GM18873 (cell line): Measurements from ENCODE around the gene RGS4.
"Not testable (repeated sequence)": the region's sequence is repeated elsewhere in the genome, so short reads cannot be mapped to it uniquely, and the experiment has no call there.

ENCODE experiments used
- ATAC-seq: cut with Tn5 transposase; IDR thresholded peaks from one replicate; pipeline ENCODE4 v1.9.1; 2021; ENCODE audit warnings: mild to moderate bottlenecking, moderate library complexity, moderate number of reproducible peaks; ENCODE audit not compliant: unreplicated experiment, low FRiP score

Gene RGS4

DNA sequence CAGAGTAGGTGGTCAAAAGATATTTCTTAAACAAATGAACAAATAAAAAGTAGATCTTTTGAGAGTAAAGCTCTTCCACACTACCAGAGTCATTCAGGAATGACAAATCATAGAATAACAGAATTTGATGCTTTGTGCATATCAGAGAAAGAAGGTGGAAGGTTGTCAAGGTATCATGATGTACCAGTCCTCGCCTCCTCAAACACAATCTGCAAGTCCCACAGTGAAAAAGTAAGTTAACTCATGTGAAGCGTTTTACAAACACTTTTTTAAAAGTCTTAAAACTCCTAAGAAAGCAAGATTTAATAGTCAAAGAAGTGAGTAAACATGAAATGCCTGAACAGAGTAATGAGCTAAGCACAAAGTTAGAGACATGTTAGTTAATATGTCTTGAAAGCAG is 2.5 kb upstream of the RGS4 start:
- ATAC-seq, result no peak

GRCh38 chr1:163068716-163069115 is 445 bp upstream of the RGS4 start:
- no peak for ATAC-seq

DNA sequence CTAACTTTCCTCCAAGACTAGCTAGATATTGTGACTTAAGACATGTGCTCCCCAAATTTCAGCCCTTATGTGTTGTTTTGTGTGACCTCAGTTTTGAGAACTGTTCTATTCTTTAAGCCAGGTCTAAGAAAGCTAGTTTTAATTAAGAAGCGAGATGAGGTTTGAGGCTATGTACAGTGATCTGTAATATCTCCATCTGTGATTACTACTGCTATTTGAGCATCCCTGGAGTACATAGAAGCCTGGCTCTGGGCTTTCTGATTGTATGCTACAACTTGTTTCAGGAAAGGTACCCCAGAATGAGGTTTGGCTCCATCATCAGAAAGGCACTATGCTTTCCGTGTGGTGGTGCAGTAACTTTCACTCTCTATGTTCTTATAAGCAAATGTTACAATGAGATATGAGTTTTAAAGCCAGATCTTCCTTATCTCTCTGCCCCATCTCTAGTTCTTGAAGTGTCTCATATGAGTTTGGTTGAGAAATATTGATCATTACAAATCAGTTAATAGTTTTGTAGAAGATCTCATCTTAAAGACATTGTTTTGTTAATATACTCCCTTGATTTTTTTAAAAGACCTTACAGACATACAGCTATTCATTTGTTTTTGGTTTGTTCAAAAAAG is 605 bp downstream of the RGS4 start:
- ATAC-seq, result no peak

GRCh38 chr1:163071405-163072255 is 2.5 kb downstream of the RGS4 start:
- no peak for ATAC-seq

DNA sequence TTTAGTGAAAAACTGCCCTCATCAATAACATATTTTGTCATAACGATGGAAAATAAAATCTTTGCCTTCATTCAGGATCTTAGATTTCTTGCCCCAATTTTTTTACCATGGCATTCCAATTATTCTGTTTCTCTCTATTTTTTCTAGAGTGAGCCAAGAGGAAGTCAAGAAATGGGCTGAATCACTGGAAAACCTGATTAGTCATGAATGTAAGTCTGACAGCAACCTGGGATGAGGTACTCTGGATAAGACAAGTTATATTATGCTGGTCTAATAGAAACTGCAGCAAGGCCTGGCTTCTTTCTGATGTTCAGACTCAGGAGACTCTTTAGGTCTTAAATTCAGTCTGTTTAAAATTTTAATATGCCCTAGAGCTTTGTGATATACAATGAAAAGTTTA is 3.5 kb downstream of the RGS4 start:
- ATAC-seq, result no peak

GRCh38 chr1:163074004-163074403 is 4.8 kb downstream of the RGS4 start:
- no peak for ATAC-seq

GRCh38 chr1:163074716-163075284 is 5.6 kb downstream of the RGS4 start:
- no peak for ATAC-seq

DNA sequence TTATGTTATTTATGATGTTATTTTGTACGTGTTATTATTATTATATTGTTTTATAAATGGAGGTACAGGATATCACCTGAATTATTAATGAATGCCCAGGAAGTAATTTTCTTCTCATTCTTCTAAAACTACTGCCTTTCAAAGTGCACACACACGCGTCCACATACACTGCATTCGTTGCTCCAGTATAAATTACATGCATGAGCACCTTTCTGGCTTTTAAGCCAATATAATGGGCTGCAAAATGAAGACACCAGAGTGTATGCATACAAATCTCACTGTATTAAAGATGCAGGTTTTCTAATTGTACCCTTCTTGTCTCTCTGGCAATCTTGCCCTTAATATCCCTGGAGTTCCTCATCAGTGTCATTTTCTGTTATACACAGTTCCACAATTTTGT is 6.9 kb downstream of the RGS4 start:
- no peak for ATAC-seq

DNA sequence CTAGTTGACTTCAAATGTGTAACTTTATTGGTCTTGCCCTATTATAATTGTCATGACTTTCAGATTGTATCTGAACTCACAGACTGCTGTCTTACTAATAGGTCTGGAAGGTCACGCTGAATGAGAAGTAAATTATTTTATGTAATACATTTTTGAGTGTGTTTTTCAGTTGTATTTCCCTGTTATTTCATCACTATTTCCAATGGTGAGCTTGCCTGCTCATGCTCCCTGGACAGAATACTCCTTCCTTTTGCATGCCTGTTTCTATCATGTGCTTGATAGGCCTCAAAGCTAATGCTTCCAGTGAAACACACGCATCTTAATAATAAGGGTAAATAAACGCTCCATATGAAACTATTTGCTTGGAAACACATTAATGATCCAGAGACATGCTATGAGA is 7.3 kb downstream of the RGS4 start:
- no peak for ATAC-seq

DNA sequence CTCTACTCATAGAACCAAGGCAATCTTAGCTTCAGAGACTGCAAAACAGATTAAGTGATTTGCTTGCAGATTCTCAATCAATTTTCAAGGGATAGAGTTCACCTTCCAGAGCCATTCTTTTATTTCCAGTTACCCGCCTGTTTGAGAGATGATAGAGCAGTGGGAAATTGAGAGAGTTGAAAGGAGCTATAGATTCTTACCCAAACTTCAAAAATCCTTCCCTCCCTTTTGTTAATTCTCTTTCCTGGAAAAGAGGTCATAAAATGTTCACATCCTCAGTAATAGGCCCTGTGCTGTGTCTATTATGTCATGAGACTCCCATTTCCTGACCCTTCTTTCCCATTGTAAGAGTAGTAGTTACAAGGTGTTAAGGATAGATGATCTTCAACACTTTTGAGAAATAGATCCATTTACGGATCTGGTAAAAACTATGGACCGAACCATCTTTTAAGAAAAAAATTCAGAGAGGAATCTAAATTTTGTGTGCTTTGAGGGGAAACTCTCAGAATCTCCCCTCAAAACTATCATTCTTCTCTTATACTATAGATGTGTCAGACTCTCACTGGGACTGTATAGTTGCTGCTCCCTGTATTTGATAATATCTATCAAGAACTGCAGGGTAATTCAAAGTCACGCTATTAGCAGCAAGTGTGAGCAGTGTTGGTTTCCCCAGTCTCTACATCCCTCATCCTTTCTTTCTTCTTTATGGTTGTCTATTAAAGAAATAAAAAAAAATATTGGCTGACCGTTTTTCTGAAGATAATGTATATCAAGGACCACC is 8.0 kb downstream of the RGS4 start:
- no peak for ATAC-seq

DNA sequence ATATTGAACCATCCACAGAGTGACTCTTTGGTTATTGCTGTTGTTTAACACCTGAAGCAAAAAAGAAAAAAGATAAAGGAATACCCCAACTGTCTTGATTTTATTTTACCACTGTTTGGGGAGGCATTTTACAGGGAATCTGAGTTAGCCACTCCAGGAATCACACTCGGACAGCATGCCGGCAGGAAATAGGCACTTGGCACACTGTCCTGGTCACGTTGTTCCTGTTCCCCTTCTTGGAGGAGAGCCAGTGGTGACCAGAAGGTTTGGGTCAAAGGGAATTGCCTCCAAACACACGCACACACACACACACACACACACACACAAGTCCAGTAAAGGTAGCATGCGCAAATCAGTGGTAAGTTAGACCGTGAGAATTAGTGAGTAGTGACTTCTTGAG is 13.8 kb downstream of the RGS4 start:
- no peak for ATAC-seq

DNA sequence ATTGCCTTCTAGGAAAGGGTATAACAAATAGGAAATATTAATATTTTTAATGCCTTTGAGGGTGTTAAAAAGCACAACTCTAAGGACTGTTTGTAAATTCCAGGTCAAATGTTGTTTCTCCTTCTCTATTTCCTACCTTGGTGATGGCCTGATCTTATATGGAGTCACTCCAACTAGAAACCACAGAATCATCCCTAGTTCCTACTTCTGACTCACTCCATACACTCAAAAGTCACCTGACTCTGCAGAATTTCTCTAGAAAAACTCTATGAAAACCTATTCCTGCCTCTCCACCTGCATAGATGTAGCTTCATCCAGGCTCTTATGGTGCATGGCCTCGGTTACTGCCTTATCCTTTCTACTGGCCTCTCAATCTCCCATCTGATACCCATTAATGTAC is 14.5 kb downstream of the RGS4 start:
- no peak for ATAC-seq

DNA sequence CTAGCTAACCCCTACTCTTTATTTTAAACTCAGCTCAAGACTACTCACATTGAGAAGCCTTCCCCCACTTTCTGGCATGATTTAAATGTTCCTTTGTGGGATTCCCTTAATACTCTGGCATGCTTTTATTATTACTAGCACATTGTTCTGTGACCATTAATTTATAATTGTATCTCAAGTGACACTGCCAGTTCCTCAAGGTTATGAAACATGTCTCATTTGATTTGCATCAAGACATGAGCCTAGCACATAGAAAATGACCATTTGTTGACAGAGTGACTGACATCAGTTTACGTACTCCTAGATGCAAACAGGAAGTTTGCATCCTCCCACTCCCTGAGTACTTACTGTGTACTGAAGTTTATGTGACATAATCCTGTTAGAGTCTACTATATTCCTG is 15.2 kb downstream of the RGS4 start:
- ATAC-seq, result no peak

DNA sequence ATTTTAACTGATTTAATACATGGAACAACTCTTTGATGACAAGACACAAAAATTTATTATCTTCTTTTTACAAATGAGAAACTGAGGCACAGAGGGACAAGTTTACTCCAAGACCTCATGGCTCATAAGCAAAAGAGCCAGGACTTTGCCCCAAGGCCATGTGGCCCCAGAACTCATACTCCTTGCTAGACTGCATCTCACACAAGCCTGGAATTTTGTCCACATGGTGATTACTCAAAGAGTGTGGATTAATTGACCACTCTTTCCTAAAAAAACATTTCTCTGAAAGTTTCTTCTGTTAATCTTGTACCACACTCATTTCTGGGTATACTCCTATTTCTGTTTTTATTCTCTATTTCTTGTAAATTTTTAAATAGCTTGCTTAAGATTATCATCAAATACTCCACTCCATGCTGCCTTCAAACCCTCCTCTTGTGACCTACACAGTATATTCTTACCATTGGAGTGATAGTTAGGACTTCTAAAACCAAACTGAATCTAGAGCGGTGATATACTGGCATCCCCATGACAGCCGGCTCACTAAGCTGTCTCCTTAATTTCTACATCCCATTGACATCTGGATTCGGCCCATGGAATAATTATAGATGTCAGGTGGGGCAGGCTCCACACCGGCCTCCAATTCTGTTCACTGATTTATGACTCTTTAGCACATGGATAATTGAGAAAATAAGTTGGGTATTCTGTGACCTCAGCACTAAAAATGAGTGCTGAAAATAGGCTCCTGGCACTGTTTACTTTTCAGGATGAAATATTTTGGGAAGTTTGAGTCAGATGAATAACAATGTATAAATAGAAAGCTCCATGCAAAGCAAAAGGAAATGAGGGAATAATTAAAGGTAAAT is 16.1 kb downstream of the RGS4 start:
- no peak for ATAC-seq

DNA sequence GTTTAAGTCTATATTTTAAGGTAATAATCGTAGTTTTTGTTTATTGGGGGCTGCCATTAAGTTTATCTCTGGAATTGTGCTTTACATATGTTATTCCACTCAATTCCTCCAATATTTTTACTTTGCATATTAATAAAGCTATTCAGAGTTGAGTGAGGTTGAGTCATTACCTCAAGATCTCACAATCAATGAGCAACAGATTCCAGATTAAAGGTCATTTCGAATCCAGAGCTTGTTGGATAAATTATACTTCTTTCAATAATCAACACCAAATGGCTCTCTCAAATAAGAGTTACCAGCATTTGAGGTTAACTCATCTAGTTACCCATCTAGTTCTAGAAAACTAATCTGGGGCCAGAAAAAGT is 16.7 kb downstream of the RGS4 start:
- ATAC-seq, result no peak

GRCh38 chr1:163089117-163089516 is 20.0 kb downstream of the RGS4 start:
- ATAC-seq, result not testable (repeated sequence)

DNA sequence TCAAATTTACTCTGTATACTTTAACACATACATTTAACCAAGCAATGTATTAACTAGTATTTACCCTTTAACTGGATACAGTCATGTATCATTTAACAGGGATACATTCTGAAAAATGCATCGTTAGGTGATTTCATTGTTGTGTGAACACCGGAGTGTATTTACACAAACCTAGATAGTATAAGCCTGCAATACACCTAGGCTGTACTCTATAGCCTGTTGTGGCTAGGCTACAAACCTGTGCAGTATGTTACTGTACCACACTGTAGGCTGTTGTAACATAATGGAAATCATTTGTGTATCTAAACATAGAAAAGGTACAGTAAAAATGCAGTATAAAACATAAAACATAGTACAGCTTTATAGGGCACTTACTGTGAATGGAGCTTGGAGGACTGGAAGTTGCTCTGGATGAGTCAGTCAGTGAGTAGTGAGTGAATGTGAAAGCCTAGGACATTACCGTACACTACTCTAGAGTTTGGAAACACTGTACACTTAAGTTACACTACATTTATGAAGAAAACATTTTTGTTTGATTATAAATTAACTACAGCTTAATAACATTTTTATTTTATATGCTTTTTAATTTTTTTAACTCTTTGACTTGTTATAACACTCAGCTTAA is 21.3 kb downstream of the RGS4 start:
- ATAC-seq, result no peak

DNA sequence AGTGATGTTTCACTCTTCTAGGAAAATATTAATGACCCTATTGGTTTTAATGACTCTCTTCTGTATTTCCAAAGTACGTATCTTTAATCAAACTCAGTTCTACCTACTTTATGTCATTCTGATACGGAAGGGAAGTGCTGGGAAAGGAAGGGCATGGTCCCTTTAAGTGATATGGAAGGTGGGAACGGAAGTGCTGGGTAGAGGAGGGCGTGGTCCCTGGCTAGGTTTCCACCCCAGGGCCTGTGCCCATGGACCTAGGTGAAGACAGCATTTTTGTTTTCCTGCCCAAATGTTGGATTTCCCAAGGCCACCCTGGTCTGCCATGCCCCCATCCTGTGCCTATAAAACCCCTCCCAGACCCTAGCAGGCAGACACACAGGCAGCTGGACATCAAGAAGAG is 24.0 kb downstream of the RGS4 start:
- ATAC-seq, result no peak

GRCh38 chr1:163093579-163093978 is 24.4 kb downstream of the RGS4 start:
- ATAC-seq, result no peak

- ATAC-seq, result no peak
Measured at GRCh38 chr1:163094182-163094581, 25.0 kb downstream of the RGS4 start.
